Liver (tissue), 9 donors: ENCODE results near the gene COL26A1. TPM values are rescaled to one million over a fixed set of nuclear protein-coding genes. Genes with fewer than 3 reads are reported as not detected.

Experiments
- DNase-seq: peaks from one replicate; pipeline ENCODE4 v3.0.0-alpha.2; 2017; ENCODE audit warnings: low spot score
- H3K27ac ChIP-seq, 2 donors: one replicate each; pipeline ENCODE4 v1.7.0; 2013; ENCODE audit warnings: inconsistent platforms in 2 of 2, low read length in 2 of 2, control low read depth in 1 of 2, low read depth in 1 of 2, mild to moderate bottlenecking in 1 of 2
- H3K27me3 ChIP-seq, 4 donors: one replicate each; pipeline versions ENCODE4 v1.6.1 to v1.7.0; 2013; ENCODE audit warnings: low read length in 3 of 4, inconsistent platforms in 1 of 4, mild to moderate bottlenecking in 1 of 4, moderate library complexity in 1 of 4; ENCODE audit not compliant: control insufficient read depth in 4 of 4, insufficient read depth in 4 of 4
- H3K36me3 ChIP-seq, 4 donors: one replicate each; pipeline versions ENCODE4 v1.6.1 to v1.7.0; 2013; ENCODE audit warnings: low read length in 3 of 4, mild to moderate bottlenecking in 3 of 4, low read depth in 1 of 4, moderate library complexity in 1 of 4; ENCODE audit not compliant: control insufficient read depth in 4 of 4, insufficient read depth in 3 of 4
- H3K4me1 ChIP-seq, 4 donors: one replicate each; pipeline versions ENCODE4 v1.6.1 to v1.7.0; 2013; ENCODE audit warnings: low read length in 3 of 4, mild to moderate bottlenecking in 3 of 4, moderate library complexity in 1 of 4; ENCODE audit not compliant: control insufficient read depth in 4 of 4, insufficient read depth in 4 of 4
- H3K4me3 ChIP-seq, 3 donors: one replicate each; pipeline versions ENCODE4 v1.6.1 to v1.7.0; 2013; ENCODE audit warnings: low read length in 3 of 3, control low read depth in 1 of 3, low read depth in 1 of 3, mild to moderate bottlenecking in 1 of 3
- H3K9ac ChIP-seq, 2 donors: one replicate each; pipeline ENCODE4 v1.7.0; 2013; ENCODE audit warnings: low read length in 2 of 2, mild to moderate bottlenecking in 2 of 2, moderate library complexity in 2 of 2, control low read depth in 1 of 2, low read depth in 1 of 2
- H3K9me3 ChIP-seq, 4 donors: one replicate each; pipeline versions ENCODE4 v1.6.1 to v1.7.0; 2013; ENCODE audit warnings: low read length in 3 of 4; ENCODE audit not compliant: control insufficient read depth in 4 of 4
- EGR1 ChIP-seq, 2 donors: IDR thresholded peaks; 2 replicates each; pipeline ENCODE4 v1.6.1; 2016 to 2018; ENCODE audit warnings: antibody characterized with exemption in 2 of 2, low read depth in 2 of 2
- FOXA1 ChIP-seq: IDR thresholded peaks from 2 replicates; pipeline ENCODE4 v1.6.1; 2016; ENCODE audit warnings: antibody characterized with exemption
- FOXA2 ChIP-seq: IDR thresholded peaks from 2 replicates; pipeline ENCODE4 v1.6.1; 2016; ENCODE audit warnings: antibody characterized with exemption
- GABPA ChIP-seq, 2 donors: IDR thresholded peaks in 1 of 2; conservative IDR thresholded peaks in 1 of 2; 2 replicates each; pipeline ENCODE4 v1.6.1; 2016; ENCODE audit warnings: antibody characterized with exemption in 2 of 2, mild to moderate bottlenecking in 1 of 2, moderate library complexity in 1 of 2
- HNF4A ChIP-seq, 2 donors: conservative IDR thresholded peaks; 2 replicates each; pipeline ENCODE4 v1.6.1; 2016; ENCODE audit warnings: antibody characterized with exemption in 2 of 2, mild to moderate bottlenecking in 2 of 2
- HNF4G ChIP-seq: IDR thresholded peaks from 2 replicates; pipeline ENCODE4 v1.6.1; 2016; ENCODE audit warnings: antibody characterized with exemption
- JUND ChIP-seq, 2 donors: IDR thresholded peaks; 2 replicates each; pipeline ENCODE4 v1.6.1; 2016; ENCODE audit warnings: antibody characterized with exemption in 2 of 2
- NR2F2 ChIP-seq: IDR thresholded peaks from 2 replicates; pipeline ENCODE4 v1.6.1; 2016; ENCODE audit warnings: antibody characterized with exemption
- RAD21 ChIP-seq, 2 donors: IDR thresholded peaks; 2 replicates each; pipeline ENCODE4 v1.6.1; 2016; ENCODE audit warnings: antibody characterized with exemption in 2 of 2, mild to moderate bottlenecking in 2 of 2
- REST ChIP-seq: IDR thresholded peaks from 2 replicates; pipeline ENCODE4 v1.6.1; 2016; ENCODE audit warnings: antibody characterized with exemption, mild to moderate bottlenecking
- RXRA ChIP-seq, 2 donors: IDR thresholded peaks; 2 replicates each; pipeline ENCODE4 v1.6.1; 2017 to 2018; ENCODE audit warnings: antibody characterized with exemption in 2 of 2, mild to moderate bottlenecking in 1 of 2
- SP1 ChIP-seq: IDR thresholded peaks from 2 replicates; pipeline ENCODE4 v1.6.1; 2018; ENCODE audit warnings: antibody characterized with exemption, mild to moderate bottlenecking
- TAF1 ChIP-seq: conservative IDR thresholded peaks from 2 replicates; pipeline ENCODE4 v1.6.1; 2016; ENCODE audit warnings: antibody characterized with exemption, mild to moderate bottlenecking
- YY1 ChIP-seq: IDR thresholded peaks from 2 replicates; pipeline ENCODE4 v1.6.1; 2016; ENCODE audit warnings: antibody characterized with exemption, mild to moderate bottlenecking
- WGBS: extraction: QIAGEN DNeasy Blood & Tissue Kit; methylation state at CpG from one replicate; pipeline ENCODE4 v1.1.7; 2013; 5-methylcytosine and 5-hydroxymethylcytosine counted together
- polyA plus RNA-seq, 2 donors: library from polyadenylated mRNA; stranded (reverse) in 1 of 2; unstranded in 1 of 2; fragments of 200-250 nt in 1 of 2; fragments of >200 nt in 1 of 2; fragmentation: Nextera tagmentation in 1 of 2; extraction: Ambion mirVana in 1 of 2; gene quantifications; one replicate each; pipeline versions ENCODE4 v1.2.1 to v1.2.3, GENCODE V29; 2013 to 2015
- total RNA-seq, 2 donors: library from RNA; depleted of rRNA; stranded (reverse); fragments of >200 nt; gene quantifications; one replicate each; pipeline ENCODE4 v1.2.3, GENCODE V29; 2014
- TF ChIP-seq, protein P1 (sequence below): IDR thresholded peaks from 2 replicates; pipeline ENCODE4 v1.6.1; 2016; ENCODE audit warnings: antibody characterized with exemption
- TF ChIP-seq, protein P2 (sequence below): fragments of 150-350 bp; IDR thresholded peaks from 2 replicates; pipeline ENCODE4 v1.5.1; 2017; ENCODE audit warnings: improper control_type of control experiment, low read depth, low read length; ENCODE audit not compliant: missing input control
- TF ChIP-seq, protein P3 (sequence below): IDR thresholded peaks from 2 replicates; pipeline ENCODE4 v1.6.1; 2016; ENCODE audit warnings: antibody characterized with exemption
- TF ChIP-seq, protein P4 (sequence below): IDR thresholded peaks from 2 replicates; pipeline ENCODE4 v1.6.1; 2016; ENCODE audit warnings: antibody characterized with exemption
- donor health status: healthy.
- donor health status: healthy.
- donor health status: healthy.
- donor health status: healthy.
- donor health status: healthy.

Gene COL26A1
- total and polyA plus RNA-seq, 4 donors: 0.76 to 1.8 (median 0.96) TPM

DNA sequence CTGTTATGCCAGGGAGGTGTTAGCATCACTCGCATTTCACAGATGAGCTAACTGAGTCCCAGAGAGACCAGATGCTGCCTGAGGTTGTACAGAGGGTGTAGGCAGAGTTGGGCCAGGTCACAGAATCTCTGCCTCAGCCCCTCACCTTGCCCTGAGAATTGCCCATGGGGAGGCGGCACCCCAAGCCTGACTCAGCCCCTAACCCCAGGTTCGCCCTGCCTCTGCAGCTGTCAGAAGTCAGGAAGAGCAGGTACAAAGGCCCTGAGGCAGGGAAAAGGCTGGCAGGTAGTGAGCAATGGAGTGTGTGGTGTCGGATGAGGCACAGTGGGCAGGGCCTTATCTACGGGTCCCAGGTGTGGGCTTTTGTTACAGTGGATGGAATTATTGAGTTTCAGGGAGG is 187.1 kb downstream of the COL26A1 start:
- WGBS: 95% methylated on average over 5 of the region's 5 CpGs
- TF ChIP-seq, protein P1, sequence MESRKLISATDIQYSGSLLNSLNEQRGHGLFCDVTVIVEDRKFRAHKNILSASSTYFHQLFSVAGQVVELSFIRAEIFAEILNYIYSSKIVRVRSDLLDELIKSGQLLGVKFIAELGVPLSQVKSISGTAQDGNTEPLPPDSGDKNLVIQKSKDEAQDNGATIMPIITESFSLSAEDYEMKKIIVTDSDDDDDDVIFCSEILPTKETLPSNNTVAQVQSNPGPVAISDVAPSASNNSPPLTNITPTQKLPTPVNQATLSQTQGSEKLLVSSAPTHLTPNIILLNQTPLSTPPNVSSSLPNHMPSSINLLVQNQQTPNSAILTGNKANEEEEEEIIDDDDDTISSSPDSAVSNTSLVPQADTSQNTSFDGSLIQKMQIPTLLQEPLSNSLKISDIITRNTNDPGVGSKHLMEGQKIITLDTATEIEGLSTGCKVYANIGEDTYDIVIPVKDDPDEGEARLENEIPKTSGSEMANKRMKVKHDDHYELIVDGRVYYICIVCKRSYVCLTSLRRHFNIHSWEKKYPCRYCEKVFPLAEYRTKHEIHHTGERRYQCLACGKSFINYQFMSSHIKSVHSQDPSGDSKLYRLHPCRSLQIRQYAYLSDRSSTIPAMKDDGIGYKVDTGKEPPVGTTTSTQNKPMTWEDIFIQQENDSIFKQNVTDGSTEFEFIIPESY: no peak
- no peak for TF ChIP-seq TAF1
- TF ChIP-seq NR2F2: no peak
- no peak for TF ChIP-seq RAD21 (IDR thresholded peaks at IDR 0.05)
- TF ChIP-seq FOXA1: no peak
- TF ChIP-seq, protein P2, sequence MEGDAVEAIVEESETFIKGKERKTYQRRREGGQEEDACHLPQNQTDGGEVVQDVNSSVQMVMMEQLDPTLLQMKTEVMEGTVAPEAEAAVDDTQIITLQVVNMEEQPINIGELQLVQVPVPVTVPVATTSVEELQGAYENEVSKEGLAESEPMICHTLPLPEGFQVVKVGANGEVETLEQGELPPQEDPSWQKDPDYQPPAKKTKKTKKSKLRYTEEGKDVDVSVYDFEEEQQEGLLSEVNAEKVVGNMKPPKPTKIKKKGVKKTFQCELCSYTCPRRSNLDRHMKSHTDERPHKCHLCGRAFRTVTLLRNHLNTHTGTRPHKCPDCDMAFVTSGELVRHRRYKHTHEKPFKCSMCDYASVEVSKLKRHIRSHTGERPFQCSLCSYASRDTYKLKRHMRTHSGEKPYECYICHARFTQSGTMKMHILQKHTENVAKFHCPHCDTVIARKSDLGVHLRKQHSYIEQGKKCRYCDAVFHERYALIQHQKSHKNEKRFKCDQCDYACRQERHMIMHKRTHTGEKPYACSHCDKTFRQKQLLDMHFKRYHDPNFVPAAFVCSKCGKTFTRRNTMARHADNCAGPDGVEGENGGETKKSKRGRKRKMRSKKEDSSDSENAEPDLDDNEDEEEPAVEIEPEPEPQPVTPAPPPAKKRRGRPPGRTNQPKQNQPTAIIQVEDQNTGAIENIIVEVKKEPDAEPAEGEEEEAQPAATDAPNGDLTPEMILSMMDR: no peak
- no peak for TF ChIP-seq RXRA (IDR thresholded peaks at IDR 0.05)
- no peak for TF ChIP-seq REST
- TF ChIP-seq YY1: no peak
- TF ChIP-seq FOXA2: no peak
- no peak for TF ChIP-seq HNF4G
- TF ChIP-seq EGR1 (IDR thresholded peaks at IDR 0.05; ENCODE audit: low read depth in 2 of 2): no peak
- no peak for TF ChIP-seq HNF4A (conservative IDR thresholded peaks at IDR 0.05)
- TF ChIP-seq JUND (IDR thresholded peaks at IDR 0.05): no peak
- no peak for TF ChIP-seq SP1
- no peak for TF ChIP-seq GABPA (IDR thresholded peaks at IDR 0.05 in 1 of 2, conservative IDR thresholded peaks at IDR 0.05 in 1 of 2)
- TF ChIP-seq, protein P3, sequence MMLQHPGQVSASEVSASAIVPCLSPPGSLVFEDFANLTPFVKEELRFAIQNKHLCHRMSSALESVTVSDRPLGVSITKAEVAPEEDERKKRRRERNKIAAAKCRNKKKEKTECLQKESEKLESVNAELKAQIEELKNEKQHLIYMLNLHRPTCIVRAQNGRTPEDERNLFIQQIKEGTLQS: no peak
- TF ChIP-seq, protein P4, sequence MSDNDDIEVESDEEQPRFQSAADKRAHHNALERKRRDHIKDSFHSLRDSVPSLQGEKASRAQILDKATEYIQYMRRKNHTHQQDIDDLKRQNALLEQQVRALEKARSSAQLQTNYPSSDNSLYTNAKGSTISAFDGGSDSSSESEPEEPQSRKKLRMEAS: no peak
- no peaks in the 10 kb centered on the region for H3K27me3 ChIP-seq
- no peaks in the 10 kb centered on the region for H3K36me3 ChIP-seq
- no peaks in the 10 kb centered on the region for H3K9me3 ChIP-seq
- H3K9ac ChIP-seq: no peak overlapping the region
- H3K4me1 ChIP-seq: no peaks in the 10 kb centered on the region
- no peak overlapping the region for H3K4me3 ChIP-seq
- no peak for DNase-seq
- H3K27ac ChIP-seq: no peak overlapping the region
